ENCODE measurements around the gene PHRF1.

The PHRF1 gene

GRCh38 chr11:537622-538430 is 38.4 kb upstream of the PHRF1 start:
- DNase-seq: no peak

GRCh38 chr11:538431-539051 is 37.7 kb upstream of the PHRF1 start:
- DNase-seq: no peak

GRCh38 chr11:539971-540481 is 36.2 kb upstream of the PHRF1 start:
- DNase-seq: no peak

GRCh38 chr11:540583-541432 is 35.5 kb upstream of the PHRF1 start:
- no peak for DNase-seq

- DNase-seq: no peak
These were observed 34.8 kb upstream of the PHRF1 start for GRCh38 chr11:541433-541885.

- no peak for DNase-seq
These were observed 31.5 kb upstream of the PHRF1 start for GRCh38 chr11:544817-545166.

GRCh38 chr11:545171-545570 is 31.1 kb upstream of the PHRF1 start:
- DNase-seq: no peak

GRCh38 chr11:548700-549603 is 27.3 kb upstream of the PHRF1 start:
- DNase-seq: no peak

GRCh38 chr11:550021-550745 is 26.1 kb upstream of the PHRF1 start:
- no peak for DNase-seq

- DNase-seq: no peak
These were observed 25.6 kb upstream of the PHRF1 start for GRCh38 chr11:550746-551085.

- no peak for DNase-seq
These were observed 25.1 kb upstream of the PHRF1 start for GRCh38 chr11:551131-551530.

- DNase-seq: no peak
These were observed 24.7 kb upstream of the PHRF1 start for GRCh38 chr11:551596-551995.

GRCh38 chr11:553083-553987 is 22.9 kb upstream of the PHRF1 start:
- no peak for DNase-seq

- no peak for DNase-seq
These were observed 22.3 kb upstream of the PHRF1 start for GRCh38 chr11:553988-554340.

- no peak for DNase-seq
These were observed 21.6 kb upstream of the PHRF1 start for GRCh38 chr11:554428-555226.

- DNase-seq: no peak
These were observed 21.0 kb upstream of the PHRF1 start for GRCh38 chr11:555227-555779.

- DNase-seq: no peak
These were observed 20.2 kb upstream of the PHRF1 start for GRCh38 chr11:555780-556661.

- no peak for DNase-seq
These were observed 19.5 kb upstream of the PHRF1 start for GRCh38 chr11:556662-557256.
